Measurements from ENCODE around the gene CHST12.

DNA sequence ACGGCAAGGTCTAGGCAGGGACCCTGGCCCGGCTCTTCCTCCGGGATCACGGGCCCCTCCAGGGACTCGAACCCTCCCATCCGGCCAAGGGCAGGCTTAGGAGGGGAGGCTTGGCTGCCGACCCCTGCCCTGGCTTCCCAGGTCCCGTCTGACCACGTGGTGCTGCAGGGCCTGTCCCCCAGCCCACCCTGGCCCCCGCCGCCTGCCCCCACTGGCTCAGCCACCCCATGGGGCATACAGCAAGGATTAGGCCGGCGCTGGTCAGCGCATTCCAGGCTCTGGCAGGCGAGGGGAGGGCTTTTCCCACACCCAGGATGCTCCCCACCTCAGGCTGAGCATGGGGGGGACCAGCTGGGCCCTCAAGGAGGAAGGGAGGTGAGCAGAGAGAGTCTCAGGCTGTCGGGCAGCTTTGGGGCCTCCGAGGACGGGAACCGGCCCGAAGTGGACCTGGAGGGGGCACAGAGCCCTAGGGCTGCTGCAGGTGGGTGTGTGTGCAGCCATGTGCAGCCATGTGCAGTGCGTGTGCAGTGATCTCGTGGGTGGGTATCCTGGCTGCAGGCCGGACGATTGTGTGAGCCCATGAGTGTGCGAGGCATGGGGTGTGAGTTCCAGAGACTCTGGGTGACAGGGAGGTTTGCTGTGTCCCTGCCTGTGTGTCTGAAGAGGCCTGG, 73.5 kb downstream of the CHST12 start:
- no peak for TF ChIP-seq POLR2A (IDR thresholded peaks at IDR 0.05)
- no peak for TF ChIP-seq POLR2AphosphoS5 (IDR thresholded peaks at IDR 0.05)
- TF ChIP-seq, protein P1, sequence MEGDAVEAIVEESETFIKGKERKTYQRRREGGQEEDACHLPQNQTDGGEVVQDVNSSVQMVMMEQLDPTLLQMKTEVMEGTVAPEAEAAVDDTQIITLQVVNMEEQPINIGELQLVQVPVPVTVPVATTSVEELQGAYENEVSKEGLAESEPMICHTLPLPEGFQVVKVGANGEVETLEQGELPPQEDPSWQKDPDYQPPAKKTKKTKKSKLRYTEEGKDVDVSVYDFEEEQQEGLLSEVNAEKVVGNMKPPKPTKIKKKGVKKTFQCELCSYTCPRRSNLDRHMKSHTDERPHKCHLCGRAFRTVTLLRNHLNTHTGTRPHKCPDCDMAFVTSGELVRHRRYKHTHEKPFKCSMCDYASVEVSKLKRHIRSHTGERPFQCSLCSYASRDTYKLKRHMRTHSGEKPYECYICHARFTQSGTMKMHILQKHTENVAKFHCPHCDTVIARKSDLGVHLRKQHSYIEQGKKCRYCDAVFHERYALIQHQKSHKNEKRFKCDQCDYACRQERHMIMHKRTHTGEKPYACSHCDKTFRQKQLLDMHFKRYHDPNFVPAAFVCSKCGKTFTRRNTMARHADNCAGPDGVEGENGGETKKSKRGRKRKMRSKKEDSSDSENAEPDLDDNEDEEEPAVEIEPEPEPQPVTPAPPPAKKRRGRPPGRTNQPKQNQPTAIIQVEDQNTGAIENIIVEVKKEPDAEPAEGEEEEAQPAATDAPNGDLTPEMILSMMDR (IDR thresholded peaks at IDR 0.05) = no peak
- TF ChIP-seq EP300 (IDR thresholded peaks at IDR 0.05) = no peak
